ENCODE measurements around the gene AMOT.

Gene AMOT

DNA sequence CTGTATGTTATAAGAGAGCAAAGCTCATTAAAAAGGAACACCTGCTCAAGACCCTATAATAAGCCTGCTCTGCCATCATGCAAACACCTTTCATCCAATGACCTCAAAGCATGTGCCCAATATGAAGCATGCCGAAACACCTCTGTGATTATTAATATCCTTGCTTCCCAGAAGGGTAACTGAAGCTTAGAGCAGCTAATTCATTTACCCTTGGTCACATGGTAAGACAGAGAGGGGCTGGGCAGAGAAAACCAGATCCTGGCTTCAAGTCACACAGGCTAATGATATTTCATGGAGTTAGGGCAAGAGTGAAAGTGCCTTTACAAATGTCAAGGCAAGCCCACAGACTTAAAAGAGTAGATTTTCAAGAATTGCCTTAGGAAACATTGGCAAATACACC, 5.6 kb downstream of the AMOT start:
- no peak for DNase-seq

GRCh38 chrX:112834031-112834845, 6.4 kb downstream of the AMOT start:
- no peak for DNase-seq

- no peak for DNase-seq
Measured at GRCh38 chrX:112832481-112833095, 8.0 kb downstream of the AMOT start.

DNA sequence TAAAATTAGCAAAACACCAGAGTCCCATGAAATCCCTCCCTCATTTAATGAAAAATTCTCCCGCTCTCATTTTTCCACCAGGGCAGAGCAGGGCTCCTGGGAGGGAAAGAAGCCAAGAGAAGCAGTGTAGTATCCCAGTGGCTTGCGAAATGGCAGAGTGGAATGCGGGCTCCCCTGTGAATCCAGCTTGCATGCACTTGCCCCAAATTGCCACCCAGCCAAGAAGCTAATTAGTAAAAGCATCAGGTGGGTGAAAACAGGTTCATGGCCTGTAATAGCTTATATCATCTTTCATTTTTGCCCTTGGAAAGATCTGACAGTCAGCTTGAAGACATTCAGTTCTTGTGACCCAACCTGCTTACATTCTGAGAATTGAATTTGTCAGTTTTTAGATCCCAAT, 10.1 kb downstream of the AMOT start:
- DNase-seq = no peak

GRCh38 chrX:112827292-112827903, 13.2 kb downstream of the AMOT start:
- DNase-seq = no peak

DNA sequence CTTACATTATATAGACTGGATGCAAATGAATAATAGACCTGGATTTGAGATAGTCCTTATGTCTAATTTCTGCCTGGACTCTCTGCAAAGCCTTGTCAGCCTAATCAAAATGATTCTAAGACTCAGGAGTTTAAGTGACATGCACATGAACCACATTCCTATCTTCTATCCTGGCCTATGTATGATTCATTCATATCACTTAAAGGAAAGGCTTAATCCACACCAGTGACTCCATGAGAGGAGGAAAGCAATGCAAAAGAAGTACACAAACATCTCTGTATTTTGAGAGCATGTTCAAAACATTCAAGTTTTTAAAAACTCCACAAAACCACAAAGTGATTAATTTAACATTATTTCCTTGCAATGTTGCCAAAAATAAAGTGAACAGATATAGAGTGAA, 14.6 kb downstream of the AMOT start:
- no peak for DNase-seq

DNA sequence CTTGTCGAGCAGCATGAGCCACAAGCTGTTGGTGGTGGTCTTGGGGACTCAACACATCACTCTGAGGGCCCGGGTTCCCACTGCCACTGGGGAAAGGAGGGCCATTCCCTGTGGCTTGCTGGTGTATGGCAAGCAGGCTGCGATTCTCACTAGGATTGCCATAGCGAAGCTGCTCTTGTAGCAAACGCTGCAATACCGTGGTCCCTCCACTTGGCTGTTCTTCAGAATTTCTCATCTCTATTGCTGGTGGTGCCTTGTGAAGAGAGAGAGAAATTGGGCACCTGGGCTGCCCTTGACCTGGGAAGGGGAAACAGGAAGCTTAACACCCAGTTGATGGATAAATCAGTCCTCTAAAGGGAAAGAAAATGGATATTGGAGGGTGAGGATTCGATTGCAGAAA, 17.7 kb downstream of the AMOT start:
- DNase-seq = no peak

DNA sequence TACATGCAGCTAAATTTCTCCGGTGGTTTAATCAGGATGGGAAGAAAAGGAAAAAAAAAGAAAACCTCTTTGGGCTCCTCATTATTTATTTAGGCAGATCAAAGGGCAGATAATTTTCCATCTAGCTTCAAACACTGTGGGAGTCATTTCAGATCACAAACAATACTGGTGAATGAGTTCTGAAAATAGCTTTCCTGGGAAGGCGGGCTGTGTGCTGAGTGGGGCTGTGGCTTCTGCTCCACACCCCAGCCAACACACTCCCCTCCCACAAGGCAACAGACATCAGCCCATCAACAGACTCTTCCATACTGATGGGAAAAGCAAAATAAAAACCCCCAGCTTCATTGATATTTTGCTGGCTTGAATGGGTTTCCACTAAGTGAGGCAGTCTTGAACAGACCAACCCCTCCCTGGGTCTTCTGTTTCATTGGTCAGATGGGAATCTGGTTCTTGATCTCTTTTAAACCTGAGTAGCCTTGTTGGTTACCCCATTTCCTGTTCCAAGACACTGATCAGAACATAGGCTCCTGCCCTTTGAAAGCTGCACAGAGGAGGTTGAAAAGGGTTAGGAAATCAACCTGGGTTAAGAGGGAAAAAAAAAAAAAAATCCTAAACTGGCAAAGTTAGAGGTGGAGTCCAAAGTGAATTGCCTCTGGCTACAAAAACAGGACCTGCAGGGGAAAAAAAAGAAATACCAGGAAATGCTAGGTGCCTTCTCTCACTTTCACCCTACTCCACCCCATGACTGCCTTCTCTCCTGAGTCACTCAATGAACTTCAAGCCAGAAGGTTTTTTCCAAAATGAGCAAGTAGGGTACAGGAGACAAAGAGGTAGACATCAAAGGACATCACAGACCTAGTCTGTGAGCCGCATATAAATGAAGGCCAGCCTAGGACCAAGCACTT, 20.0 kb downstream of the AMOT start:
- DNase-seq = no peak

DNA sequence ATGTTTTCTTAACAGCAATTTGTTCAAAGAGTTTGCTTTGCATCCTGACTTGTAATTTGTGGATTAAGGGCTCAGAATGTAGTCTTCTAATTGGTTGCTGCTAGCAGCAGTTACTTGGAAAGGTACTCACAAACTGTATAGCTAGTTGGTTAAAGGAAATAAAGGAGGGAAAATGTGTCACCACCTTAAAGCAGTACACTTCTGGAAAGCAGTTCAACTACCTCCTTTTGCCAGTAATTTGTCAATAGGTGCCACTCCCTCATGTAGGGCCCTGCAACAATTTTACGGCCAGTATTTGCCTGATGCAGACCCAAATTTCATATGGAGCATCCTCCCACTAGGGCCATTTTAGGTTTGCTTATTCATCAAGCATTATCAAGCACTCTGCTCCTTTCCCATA, 20.8 kb downstream of the AMOT start:
- DNase-seq = no peak

- no peak for DNase-seq
Measured at GRCh38 chrX:112819008-112819640, 21.5 kb downstream of the AMOT start.

DNA sequence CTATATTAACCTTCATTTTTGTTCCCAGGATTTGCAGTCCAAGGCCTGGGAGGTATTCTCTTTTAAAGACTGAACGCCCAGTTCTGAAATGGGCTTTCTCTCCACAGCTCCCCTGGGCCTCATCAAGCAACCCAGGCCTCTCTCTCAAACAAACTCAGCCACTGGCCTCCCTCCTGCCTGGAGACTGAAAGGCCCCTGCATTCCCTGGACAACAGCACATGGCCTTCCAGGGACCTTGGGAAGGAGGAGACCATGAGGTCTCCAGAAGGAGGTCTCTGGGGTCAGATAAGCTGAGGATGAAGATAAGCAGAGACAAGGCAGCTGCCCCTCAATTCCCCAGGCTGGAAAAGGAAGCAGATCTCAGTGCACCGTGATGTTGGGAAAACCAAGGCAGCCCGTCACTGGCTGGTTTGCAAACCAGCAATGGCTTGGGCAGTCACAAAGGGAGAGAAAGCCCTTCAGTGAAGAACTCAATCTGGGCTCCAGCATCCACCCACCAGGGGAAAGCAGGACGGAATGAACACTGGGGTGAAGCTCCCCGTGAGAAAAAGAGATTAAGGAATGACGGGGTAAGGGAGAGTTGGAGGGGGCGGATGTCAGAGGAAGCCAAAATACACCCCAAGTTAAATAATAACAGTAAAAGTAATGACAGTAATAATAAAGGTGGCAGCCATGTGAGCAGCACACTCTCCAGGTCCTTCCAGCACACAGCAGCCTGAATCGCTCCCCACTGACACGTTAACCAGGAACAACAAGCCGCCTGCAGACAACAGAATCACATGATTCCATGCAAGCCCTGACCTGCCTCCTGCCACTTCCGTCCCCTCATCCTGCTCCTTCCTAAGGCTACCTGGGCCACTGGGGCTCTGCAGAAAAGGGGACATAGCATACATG, 22.3 kb downstream of the AMOT start:
- no peak for DNase-seq

GRCh38 chrX:112816908-112817307, 23.7 kb downstream of the AMOT start:
- DNase-seq = no peak

GRCh38 chrX:112814496-112814895, 26.1 kb downstream of the AMOT start:
- no peak for DNase-seq

DNA sequence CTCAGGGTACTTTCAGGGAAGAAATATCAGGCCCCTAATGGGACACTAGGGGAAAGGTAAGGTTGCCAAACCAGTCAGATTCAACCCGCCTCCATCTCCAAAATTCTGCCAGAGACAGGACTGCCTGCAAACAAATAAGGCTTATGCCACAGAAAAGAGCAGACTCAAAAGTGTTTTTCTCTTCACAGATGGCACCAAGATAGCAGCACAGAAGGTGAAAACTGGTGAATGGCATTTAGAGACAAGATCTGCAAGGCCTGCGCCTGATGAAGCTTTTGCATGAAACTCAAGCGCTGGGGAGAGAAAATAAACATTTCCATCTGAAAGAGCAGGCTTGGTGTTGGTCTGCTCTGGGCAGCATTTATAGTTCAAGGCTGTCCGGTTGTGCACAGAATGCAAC, 27.9 kb downstream of the AMOT start:
- DNase-seq = no peak

DNA sequence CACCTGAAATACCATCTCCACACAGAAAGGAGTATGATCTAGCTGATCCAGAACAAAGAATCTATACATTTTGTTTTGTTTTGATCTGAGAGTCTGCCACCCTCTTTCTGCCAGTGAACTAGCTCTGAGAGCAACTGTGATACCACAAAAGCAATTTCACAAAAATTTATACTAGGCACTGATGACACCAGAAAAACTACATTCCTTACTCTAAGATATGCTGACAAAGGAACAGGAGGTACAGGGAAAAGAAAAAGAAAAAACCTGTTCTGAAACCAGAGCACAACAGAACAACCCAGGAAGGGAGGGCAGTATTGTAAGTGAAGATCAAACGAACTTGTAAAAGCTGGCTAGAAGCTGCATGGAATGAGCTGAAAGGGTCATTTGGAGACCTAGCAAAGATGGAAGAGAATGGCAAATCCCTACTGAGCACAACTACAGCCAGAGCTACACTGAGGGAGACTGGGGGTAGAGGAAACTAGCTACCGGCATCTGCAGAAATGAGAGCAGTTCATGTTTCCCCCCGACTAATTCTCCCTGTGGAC, 31.9 kb downstream of the AMOT start:
- DNase-seq = no peak

- DNase-seq = no peak
Measured at GRCh38 chrX:112808007-112808406, 32.6 kb downstream of the AMOT start.

GRCh38 chrX:112803060-112803459, 37.6 kb downstream of the AMOT start:
- no peak for DNase-seq

DNA sequence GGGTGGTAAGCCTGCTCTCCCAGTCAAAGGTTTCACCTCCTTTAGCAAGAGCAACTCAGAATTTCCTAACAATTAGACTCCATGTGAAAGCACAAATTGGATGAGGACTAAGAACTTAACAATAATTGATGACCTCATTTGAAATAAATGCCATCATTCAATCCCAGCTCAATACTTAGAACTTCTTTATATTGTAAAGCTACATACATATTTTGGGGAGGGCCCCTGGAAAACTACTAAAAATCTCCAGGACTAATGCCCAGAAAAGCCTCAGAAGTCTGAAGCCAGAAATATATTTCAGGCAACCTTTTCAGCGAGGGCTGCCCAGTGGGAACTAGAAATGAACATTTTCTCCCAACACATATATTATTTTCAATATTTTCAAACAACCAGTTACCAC, 38.1 kb downstream of the AMOT start:
- DNase-seq = no peak

DNA sequence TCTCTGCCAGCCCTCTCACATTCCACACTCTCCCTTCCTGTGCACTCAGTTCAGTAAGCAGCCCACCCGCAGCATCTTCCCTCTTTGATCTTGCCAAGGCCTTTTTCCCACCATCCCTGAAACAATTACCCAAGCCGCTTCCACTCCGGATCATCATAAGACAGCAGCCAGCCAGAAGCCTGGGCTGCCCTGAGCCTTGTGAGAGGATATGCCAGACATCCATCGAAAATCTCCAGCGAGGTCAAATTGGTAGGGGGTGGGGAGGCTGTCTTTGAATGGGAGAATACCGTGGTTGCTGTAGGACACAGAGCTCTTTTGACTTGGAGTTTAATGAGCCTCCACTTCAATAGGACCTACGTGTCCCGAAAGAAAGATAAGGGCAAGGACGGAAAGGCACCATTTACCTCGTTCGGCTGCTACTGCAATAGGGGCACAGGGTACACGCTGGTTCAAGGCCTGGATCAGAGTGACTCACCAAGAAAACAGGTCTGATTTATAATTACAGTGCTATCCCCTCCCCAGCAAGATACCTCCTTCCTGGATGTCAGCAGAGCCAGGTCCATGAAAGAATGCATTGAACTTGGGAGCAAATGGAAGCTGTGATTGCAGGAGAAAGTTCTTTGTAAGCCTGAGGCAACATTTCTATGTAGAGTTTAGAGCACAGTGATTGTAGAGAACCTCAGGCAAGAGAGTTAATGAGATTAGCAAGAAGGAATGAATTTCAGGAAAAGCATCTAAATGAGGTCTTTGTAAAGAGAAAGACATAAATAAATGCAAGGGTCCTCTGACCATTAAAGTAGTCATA, 39.5 kb downstream of the AMOT start:
- DNase-seq = no peak

DNA sequence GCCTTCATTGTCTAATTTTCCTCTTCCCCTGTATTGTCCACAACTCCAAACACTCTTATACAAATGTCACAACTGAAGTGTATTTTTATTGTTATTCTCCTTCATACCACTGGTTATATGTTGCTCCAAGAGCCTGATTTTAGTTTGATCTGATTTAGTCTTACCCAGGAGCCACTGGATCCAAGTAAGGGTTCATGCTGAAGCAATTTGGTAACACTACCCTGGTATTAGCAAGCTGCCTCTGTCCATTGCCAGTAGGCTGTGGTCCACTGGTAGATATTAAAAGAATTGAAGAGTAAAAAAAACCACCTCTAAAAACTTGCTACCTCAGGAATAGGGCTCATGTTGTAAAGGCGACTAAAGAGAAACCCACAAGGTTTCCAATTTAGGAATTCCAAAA, 41.2 kb downstream of the AMOT start:
- no peak for DNase-seq

GRCh38 chrX:112798736-112799135, 41.9 kb downstream of the AMOT start:
- DNase-seq = no peak

Data from activated CD4-positive, alpha-beta T cell treated with anti-CD3 and anti-CD28 coated beads for 48 hours (primary cell).